Activated T-helper 1 cell treated with Interleukin-2 at 50 U/mL for 16 hours (primary cell): ENCODE data around the gene HMGB2.
A peak's percentile ranks its signal among the peaks of the same experiment; 100 is the strongest.

ENCODE experiments used
- DNase-seq: peaks from one replicate; pipeline ENCODE4 v3.0.0-alpha.2; 2020; ENCODE audit warnings: low read depth

Gene HMGB2

GRCh38 chr4:173288296-173288695 is 45.9 kb downstream of the HMGB2 start:
- peak; percentile 22 for DNase-seq

GRCh38 chr4:173287486-173287885 is 46.7 kb downstream of the HMGB2 start:
- DNase-seq = no peak

DNA sequence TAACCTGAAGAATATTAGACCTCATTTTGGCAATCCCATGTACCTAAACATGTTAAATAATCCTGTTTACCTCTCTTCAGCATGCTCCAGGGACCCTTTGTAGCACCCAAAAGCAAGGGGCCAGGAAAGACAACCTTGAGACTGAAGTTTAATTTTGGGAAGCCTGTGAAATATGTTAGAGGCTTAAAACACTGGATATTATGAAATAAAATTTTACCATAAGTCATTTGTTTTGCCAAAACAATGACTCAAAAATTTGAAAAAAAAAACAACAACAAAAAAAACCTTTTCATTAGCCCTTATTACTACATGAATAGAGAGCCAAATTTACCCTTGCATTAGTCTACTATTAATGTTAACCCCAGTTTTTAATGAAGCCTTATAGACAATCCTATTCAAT is 49.7 kb downstream of the HMGB2 start:
- DNase-seq = no peak

DNA sequence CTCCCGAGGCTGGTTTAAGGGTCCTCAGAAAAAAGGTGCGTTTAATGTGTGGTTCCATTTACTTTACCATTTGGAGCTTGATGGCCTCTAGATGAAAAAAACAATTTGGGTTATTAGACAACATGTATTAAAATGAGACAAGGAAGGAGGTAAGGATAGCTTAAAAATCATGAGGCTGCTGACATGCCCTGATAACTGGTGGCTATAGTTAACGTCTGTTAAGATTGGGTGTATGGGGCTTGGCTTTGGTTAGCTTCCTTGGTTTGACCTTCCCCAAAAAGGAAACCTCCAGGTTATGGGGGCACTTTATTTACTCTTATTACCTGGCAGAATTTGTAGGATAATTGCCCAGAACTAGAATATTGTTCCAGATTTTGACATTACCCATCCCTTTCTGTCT is 51.5 kb downstream of the HMGB2 start:
- DNase-seq = no peak

DNA sequence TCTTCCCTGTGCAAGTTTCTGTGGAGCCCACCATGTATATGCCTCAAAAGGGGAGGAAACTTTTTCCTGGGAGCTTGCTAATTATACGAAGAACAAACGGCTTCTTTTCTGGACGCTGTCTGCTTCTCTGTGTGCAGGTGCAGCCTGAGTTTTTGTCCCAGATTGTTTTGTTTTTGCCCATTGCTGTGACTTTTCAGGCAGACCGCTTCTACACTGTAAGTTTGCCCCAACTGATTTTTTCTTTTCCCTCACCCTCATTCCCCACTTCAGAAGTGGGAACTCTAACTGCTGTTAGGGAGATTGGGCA is 51.9 kb downstream of the HMGB2 start:
- no peak for DNase-seq

- no peak for DNase-seq
These were observed 52.5 kb downstream of the HMGB2 start for GRCh38 chr4:173281406-173282255.
